GM20431 (cell line): ENCODE results near the gene XRRA1.

Experiments used
- in situ Hi-C: fragments of 300-500 bp; cut with MseI, MboI; formaldehyde crosslinking; loops from one replicate; pipeline ENCODE4 v1.15.0; 2020; ENCODE audit warnings: low sequenced_read_pairs; ENCODE audit not compliant: unreplicated experiment

XRRA1 gene

DNA sequence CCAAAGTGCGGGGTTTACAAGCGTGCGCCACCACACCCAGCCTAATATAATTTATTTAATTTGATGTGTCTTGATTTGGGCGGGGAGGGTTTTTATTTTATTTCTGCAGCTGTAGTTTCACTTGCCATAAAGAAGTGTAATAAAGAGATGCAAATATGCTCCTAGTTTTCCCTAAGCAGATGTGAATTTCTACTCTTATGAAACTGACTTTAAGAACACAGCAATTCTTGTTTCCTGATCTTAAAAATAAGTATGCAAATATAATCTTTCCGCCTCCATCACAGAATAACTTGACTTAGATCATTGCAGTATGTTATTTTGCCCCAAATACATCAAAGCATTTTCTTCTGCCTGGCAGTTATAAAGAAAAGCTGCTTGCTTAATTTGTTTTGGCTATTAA is 4.6 kb upstream of the XRRA1 start:
- in situ Hi-C loops, result no loop called here

DNA sequence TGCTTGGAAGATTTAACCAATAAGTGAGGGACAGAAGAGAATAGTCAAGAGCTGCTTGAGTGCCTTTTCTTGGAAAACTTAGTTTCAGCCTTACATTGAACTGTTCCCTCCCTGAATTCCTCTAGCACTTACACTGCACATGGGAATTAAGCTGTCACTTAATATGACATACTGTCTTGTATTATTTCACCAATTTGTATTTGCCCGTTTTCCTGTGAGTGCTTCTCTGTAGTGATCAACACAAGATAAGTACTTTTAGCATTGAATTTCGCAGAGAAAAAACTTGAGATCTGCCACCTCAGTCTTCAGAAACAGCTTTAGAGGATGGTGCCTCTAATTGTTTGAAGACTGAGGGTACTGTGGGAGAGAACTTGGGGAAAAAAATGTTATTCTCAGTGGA is 3.9 kb upstream of the XRRA1 start:
- in situ Hi-C loops, result no loop called here

DNA sequence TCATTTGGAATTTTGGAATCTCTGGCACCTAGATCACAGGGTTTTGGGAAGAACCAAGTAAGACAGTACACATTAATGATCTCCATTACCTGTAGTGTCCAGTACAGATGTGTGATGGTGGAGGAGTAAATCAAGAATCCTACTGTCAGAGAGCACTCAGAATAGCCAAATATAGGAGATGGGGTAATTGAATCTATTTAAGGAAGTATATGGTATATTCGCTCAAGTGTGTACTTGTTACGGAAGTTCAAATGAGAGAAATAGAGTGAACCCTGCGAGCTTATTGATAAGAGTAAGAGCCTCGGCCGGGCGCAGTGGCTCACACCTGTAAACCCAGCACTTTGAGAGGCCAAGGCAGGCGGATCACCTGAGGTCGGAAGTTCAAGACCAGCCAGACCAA is 2.3 kb upstream of the XRRA1 start:
- in situ Hi-C loops, result no loop called here

DNA sequence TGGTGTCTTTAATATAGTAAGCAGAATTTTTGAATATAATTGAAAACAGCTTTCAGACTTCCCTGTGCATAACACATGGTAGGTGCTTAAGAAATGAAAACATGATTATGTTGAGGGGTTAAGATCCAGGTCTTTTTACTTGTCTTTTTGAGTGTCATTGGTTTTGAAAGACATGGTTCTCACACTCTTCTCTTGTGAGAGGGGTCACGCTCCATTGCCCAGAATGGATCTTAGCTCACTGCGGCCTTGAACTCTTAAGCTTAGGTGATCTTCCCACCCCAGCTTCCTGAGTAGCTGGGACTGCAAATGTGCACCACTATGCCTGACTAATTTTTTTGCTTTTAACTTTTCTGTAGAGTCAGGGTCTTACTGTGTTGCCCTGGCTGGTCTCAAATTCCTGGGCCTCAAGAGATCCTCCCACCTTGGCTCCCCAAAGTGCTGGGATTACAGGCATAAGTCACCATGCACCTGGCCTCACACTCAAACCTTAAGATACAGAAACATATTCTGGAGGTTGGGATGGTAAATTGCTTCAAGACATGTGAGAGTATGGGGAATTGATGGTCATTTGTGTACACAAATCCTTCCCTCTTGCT is 1.6 kb upstream of the XRRA1 start:
- in situ Hi-C loops, result no loop called here

DNA sequence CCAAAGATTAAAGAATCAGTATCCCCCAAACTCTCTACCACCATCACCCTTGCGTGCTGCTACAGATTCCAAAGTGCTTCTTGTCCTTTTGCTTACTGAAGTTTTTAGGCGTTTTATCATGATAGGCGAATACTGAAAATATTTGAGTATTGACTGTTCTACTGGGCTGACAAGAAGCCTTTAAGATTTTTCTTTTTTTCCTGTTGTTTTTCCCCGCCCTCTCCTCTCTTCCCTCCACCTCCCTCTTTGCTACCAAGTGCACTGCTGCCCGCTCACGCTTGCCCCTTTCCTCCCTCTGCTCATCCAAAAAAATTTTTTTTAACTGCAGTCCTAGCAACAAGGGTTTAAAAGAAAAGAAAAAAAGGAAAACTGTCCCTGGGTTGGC is 854 bp upstream of the XRRA1 start:
- in situ Hi-C loops, result no loop called here

DNA sequence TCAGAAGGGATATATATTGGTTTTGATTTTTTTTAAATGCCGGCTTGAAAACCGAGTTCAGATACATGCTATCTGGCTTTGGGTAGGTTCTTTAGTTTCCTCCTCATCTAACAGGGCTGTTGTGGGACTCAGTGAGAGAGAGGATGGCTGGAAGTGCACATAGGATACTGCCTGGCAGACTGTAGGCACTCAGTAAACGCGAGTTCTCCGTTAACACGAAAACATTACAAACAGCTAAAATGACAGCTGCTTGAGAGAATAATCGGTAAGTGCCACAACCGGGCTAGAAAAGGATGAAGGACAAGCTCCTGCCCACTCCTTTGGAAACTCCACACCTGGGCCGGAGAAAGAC is 369 bp downstream of the XRRA1 start:
- in situ Hi-C loops, result no loop called here

DNA sequence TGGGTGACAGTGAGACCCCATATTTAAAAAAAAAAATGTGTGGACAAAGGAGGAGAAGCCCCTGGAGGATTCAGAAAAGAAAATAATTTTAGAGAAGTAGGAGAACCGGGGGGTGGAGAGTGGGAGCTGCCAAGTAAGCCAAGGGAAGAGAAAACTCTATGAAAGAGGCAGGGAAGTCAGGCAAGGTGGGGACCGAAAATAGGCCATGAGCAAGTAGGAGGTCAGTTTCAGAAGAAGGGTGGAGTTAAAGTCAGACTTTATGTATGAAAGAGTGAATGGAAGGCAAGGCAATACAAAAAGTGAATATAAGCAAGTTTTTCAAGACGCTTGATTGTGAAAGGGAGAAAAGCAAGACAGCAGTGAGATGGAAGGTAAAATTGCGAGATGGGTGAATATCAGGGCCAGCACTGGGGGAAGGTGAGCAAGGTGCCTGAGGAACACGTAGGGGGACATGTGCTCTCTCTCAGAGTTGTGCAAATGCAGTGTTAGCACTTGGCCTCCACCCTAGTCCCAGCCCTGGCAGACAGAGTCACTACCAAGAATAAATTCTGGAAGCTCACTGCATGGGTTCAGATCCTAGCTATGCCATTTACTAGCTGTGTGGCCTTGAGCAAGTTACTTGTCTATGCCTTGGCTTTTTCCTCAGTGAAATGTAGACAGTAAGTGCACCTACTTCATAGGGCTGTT is 6.7 kb downstream of the XRRA1 start:
- in situ Hi-C loops, result no loop called here

DNA sequence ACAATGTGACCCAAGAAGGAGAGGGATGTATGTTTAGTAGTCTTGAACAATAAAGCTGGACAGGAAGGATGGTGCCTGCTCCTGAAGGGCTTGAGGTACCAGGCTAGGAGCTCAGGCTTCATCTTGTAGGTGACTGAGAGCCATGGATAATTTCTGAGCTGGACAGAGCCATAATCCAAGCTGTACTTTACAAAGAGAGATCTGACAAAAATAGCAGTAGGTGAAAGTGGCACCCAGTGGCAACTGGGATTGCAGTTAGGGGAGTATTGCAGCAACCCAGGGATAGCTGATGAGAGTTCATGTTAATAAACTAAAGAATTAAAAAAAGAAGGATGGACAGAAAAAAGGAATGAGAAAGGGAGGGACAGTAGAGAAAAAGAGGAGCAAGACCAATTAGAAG is 7.4 kb downstream of the XRRA1 start:
- in situ Hi-C loops, result no loop called here

DNA sequence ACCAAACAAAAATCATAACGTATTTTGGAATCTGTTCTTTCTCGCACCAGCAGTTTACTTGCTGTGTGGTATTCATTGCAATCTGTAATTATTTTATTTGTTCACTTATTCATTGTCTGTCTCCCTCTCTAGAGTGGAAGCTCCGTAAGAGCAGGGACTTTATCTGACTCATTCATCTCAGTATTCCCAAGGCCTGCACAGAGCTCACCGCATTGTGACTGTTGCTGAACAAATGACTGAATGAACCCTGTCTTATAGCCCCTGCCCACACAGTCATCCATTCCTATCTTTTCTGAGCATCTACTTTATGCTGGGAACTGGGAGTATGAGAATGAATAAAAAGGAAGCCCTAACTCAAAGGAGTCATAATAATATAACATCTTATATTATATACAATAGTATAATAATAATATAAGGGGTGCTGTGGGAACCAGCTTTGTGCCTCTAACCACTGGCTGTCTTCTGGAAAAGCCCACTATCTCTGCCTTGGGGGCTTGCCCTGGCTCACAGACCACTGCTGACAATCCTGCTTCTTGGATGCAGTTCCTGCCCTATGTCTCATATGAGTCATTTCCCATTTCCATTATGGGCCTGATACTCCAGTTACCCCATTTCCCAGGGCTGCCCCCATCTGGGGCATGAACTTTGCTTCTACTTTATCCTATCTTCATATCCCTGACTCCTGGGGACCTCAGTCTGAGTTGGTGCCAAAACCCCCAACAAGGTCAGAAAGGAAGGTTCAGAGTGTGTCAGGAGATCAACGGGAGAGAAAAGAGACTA is 11.0 kb downstream of the XRRA1 start:
- in situ Hi-C loops, result no loop called here

DNA sequence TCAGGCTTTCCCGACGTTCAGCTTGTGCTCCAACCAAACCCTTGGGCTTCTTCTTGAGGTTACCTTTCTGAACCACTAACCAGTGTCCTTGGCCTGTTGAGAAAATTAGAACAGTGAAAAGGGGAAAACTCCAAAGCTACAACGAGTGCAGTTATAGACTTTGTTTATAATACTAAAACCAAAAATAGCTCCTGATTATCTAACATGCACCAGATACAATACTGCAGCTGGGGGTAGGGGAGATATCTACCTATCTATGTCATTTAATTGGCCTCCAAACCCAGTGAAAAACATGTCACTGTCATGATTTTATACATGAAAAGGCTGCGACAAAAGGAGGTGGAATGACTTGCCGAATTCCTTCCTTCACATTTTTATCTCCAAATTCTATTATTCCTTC is 11.9 kb downstream of the XRRA1 start:
- in situ Hi-C loops, result no loop called here

DNA sequence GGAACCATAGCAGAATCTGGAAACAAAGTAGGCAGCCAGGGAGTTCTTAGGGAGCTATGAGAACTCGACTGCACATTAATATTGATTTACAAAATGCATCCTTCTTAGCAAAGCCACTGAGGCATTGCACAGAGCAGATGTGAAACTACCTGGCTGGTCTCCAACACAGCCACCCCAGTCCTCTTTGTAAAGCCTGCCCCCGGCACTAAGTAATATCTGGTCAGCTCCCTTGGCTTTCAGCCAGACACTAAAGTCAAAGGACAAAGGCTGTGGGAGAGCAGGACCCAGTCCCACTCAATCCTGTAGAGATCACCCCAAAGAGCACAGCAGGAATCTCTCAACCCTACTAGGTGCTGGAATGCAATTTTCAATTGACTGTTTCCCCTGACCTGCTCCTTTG is 12.8 kb downstream of the XRRA1 start:
- in situ Hi-C loops, result no loop called here

DNA sequence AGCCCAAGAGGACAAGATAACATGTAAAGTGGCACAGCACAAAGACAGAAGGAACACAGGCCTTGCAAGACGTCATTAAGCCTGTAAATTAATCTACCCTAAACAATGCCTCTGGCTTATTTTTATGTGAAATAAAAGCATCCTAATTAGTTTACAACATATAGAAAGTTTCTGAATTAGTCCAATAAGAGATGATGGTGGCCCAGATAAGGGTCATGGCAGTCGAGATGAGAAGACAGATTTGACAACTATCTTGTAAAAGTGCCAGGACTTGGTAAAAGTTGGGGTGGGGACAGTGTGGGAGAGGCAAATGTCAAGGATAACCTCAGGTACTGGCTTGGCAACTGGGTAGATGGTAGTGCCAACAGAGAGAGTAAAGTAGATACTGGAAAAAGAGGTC is 13.6 kb downstream of the XRRA1 start:
- in situ Hi-C loops, result no loop called here

DNA sequence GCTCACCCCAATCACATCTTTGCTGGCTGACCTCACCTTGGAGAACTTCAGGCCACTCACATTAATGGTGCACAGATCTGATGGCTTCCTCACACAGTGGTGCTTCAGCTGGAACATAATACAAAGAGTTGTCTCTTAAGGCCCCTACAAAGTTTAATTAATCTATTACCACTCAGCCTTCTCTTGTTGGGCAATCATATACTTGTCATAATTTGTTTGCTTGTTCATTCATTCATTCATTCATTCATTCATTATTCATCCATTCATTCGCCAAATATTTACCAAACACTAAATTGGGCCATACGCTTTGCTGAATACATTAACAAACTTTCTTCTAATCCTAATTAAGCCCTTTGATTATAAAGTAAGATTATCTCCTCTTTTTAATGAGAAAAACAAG is 15.1 kb downstream of the XRRA1 start:
- in situ Hi-C loops, result no loop called here

DNA sequence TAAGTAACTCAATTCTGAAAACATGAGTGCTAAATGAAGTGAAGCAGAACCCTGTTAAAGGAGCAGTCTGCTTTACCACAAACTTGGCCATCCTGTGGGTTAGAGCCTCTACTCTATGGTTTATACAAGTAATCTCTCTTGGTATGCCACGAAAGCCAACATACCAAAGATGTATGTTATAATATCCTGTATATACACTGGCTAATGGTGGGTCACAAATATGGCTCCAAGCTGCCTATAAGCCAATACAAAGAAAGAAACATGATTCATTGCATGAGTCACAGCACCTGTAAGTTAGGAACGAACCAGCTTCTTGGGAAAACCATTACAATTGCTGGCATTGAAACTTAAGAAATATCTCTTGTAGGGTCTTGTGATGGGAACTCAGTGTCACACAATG is 16.1 kb downstream of the XRRA1 start:
- in situ Hi-C loops, result no loop called here

DNA sequence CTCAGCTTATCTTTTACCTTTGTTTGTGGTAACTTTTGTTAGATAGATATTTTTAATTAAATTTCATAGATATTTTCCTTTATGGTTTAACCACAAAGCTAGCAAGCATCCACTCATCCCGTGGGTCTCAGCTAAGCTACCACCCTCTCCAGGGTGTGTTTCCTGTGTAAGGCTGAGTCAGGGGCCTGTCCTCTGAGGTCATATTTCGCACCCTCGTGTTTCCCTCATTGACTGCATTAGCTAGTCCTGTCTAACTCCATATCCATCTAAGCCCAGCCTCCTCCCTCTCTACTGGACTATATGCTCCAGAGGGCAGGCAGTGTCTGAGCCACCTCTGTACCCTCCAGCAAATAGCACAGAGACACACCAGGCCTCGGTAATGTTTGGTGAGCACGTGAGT is 16.7 kb downstream of the XRRA1 start:
- in situ Hi-C loops, result no loop called here

DNA sequence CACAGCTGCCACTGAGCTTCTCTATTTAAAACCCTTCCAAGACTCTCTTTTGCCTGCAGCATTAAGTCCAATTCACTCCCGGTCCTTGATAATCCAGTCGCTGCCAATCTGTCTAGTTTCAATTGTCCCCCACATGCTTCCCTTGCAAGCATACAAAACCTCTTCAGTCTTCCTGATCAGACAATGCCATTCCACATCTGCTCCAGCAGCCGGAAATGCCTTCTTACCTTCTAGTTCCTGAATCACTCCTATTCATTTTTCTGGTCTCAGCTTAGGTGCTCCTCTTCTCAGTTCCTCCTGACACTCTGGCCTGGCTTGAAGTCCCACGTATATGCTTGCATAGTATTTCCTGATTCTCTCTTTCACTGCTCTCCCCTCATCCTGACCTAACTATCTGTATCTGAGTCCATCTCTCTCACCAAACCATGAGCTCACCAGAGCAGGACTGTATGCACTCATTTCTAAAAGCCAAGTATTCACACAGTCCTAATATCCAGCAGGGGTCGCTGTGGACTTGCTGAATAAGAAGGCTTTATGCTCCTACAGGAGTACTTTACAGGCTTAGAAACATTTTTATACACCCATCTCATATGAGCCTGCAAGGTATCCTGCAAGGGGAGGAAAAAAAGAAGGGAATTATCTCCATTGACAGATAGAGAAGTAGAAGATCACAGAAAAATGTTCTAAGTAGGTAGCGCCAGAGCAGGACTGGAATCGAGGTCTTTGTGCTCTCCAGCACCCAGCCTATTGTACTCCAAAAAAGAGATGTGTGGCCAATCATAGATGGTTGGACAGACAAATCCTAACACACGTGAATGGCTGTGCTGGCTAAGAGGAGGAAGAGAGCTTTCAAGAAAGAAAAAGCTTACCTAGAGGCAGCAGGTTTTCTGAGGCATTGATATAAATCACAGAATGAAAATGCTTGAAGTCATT is 19.2 kb downstream of the XRRA1 start:
- in situ Hi-C loops, result loop anchor here (10.0 kb wide), 1 partner anchor 305 kb away; no protein-coding TSS in a partner anchor

DNA sequence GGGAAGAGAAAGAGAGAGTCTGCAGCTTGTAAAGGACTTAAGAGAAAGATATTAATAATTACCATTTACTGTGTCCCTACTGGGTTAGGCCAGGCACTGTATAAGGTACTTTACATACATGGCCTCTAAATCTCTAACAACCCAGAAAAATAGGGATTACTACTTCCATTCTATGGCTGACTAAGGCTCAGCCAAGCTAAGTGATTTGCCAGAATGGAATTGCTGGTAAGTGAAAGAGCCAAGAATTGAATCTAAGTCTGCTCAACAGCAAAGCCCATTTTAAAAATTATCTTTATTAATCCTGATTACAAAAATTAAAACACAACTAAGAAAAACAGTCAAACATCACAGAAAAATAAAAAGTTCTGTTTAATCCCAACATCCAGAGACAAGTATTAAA is 21.4 kb downstream of the XRRA1 start:
- in situ Hi-C loops, result loop anchor here (10.0 kb wide), 1 partner anchor 307 kb away; no protein-coding TSS in a partner anchor

DNA sequence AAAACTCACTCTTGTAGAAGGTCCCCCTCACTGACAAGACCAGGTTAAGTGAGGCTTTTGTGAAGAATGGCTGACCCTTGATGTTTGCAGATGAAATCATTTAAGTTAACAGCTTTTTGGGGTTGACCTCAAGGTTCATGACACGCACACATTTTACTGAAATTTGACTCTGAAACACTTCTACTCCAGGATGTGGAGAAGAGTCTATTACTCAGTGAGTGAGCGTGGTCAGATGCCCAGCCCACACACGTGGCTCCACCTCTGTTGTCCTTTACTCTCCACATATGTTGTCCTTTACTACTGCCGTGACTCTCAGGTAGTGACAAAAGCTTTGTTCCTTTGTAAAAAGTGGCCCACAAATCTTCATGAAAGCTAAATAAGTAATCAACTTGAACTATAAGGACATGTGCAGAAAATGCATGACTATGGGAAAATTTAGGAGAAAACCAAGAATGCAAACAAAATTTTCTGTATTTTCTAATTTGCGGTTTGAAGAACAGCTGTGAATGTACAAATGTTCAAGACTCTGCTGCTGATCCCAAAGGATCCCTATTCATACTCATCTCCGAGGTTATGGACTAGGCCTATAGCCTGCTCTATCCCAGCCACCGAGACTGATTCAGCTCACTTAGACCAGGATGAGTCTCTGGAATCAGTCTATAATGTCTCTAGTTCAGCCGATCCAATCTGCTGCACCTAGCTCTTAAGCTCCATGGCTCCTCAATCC is 22.4 kb downstream of the XRRA1 start:
- in situ Hi-C loops, result loop anchor here (10.0 kb wide), 1 partner anchor 308 kb away; no protein-coding TSS in a partner anchor

DNA sequence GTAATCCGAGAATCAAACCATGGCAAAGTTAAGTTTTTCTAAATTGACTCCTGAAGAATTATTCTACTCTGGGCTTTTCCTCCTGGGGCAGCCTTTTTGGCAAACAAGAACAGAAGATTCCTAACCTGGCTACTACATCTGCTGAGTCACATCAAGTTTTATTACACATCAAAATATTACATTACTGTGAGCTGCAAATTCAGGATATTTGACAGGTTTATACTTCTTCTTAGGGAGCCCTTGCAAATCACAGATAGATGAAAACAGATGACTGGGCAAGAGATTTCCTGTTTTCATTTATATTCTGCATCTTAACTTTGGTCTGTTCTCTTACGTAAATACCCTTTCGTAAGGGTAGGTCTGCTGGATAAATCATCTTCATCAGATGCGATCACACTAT is 23.6 kb downstream of the XRRA1 start:
- in situ Hi-C loops, result loop anchor here (10.0 kb wide), 1 partner anchor 310 kb away; no protein-coding TSS in a partner anchor

DNA sequence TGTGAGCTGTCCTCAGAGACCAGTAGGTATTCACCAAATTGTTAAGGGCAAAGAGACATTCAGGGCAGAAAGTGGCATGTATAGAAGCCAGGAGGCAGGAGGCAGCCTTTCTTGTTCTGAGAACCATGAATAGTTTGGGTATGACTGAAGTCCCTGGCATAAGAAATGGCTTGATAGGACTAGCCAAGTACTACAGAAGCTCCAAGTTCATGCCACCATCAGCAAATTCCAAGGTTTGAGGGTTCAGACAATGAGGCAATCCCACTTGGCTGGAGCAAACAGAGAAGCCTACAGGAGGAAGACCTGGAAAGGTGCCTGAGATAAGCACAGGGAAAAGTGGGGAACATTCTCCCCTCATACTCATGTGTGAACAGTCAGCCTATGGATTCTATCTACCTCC is 25.8 kb downstream of the XRRA1 start:
- in situ Hi-C loops, result loop anchor here (10.0 kb wide), 1 partner anchor 312 kb away; no protein-coding TSS in a partner anchor
